SK-N-SH (cell line): Measurements from ENCODE around the gene ATP1B1.

ENCODE experiments used
- CHD2 ChIP-seq: fragments of 150-350 bp; IDR thresholded peaks from 2 replicates; pipeline ENCODE4 v1.6.1; 2018; ENCODE audit warnings: low read length; ENCODE audit not compliant: partially characterized antibody
- CTCF ChIP-seq: fragments of 200-600 bp; sonication (generic); IDR thresholded peaks from 2 replicates; pipeline ENCODE4 v1.6.1; 2017; ENCODE audit warnings: antibody characterized with exemption, mild to moderate bottlenecking, moderate library complexity
- EP300 ChIP-seq, 2 experiments: IDR thresholded peaks; 2 replicates each; pipeline versions ENCODE4 v1.4.0 to v1.6.1; 2012; ENCODE audit warnings: borderline replicate concordance in 1 of 2, low read depth in 1 of 2, low read length in 1 of 2
- MAX ChIP-seq: IDR thresholded peaks from 2 replicates; pipeline ENCODE4 v1.4.0; 2012; ENCODE audit warnings: low read depth
- MEF2A ChIP-seq: IDR thresholded peaks from 2 replicates; pipeline ENCODE4 v1.4.0; 2012; ENCODE audit warnings: low read depth, borderline replicate concordance
- POLR2AphosphoS5 ChIP-seq: IDR thresholded peaks from 2 replicates; pipeline ENCODE4 v1.6.1; 2012; ENCODE audit warnings: low read depth, low read length
- USF1 ChIP-seq: IDR thresholded peaks from 2 replicates; pipeline ENCODE4 v1.4.0; 2012; ENCODE audit warnings: low read depth, borderline replicate concordance
- YY1 ChIP-seq: IDR thresholded peaks from 2 replicates; pipeline ENCODE4 v1.4.0; 2012; ENCODE audit warnings: low read depth, mild to moderate bottlenecking

GRCh38 chr1:169143346-169143745 is 36.9 kb downstream of the ATP1B1 start:
- TF ChIP-seq CTCF (no peak), POLR2AphosphoS5 (no peak), YY1 (no peak), USF1 (no peak), MAX (no peak), EP300 (IDR thresholded peaks at IDR 0.05; ENCODE audit: borderline replicate concordance in 1 of 2, low read depth in 1 of 2, low read length in 1 of 2) (no peak), MEF2A (no peak), CHD2 (no peak)
